NCI-H2196 treated with DMSO at 0.1 percent for 48 hours (cell line): ENCODE data around the gene DNAH7.
"Not testable (repeated sequence)": the region's sequence is repeated elsewhere in the genome, so short reads cannot be mapped to it uniquely, and the experiment has no call there.

ENCODE experiments used
- DNase-seq: peaks from one replicate; lab custom pipeline; 2025; ENCODE audit not compliant: unreplicated experiment; lab: John Stamatoyannopoulos, UW

The DNAH7 gene

DNA sequence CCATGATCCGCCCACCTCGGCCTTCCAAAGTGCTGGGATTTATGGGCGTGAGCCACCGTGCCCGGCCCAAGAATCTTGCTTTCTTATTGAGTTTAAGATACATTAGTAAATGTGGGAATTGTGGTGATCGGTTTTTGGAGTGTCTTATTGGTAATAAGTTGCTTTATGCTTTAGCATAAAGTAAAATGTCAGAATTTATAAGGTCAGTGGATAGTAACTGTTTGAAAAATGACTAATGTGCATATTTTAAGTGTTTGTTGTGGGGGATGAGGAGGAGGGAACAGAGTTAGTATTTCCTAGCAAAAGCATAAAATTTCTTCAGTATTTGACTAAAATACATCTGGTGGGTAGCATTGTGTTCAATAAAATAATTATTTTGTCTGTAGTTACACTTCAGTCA, 334.2 kb downstream of the DNAH7 start:
- no peak for DNase-seq

DNA sequence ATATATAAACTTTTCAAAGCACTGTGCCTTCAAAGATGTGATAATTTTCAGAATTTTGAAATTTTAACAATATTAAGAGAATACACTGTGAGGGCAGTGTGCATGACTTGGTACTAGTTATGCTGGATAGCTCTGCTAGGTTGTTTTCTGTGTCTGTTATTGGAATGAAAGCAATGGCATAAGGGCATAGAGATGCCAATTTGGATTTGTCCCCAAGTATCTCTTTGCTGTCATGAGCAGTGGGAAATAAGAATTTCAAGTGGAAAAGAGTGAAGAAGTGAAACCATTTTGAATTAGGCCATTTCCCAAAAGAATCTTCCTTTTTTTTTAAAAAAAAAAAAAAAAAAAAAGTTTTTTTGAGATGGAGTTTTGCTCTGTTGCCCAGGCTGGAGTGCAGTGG, 334.8 kb downstream of the DNAH7 start:
- no peak for DNase-seq

GRCh38 chr2:195732574-195732973, 336.1 kb downstream of the DNAH7 start:
- no peak for DNase-seq

GRCh38 chr2:195730912-195731311, 337.7 kb downstream of the DNAH7 start:
- no peak for DNase-seq

GRCh38 chr2:195727106-195727505, 341.5 kb downstream of the DNAH7 start:
- no peak for DNase-seq

DNA sequence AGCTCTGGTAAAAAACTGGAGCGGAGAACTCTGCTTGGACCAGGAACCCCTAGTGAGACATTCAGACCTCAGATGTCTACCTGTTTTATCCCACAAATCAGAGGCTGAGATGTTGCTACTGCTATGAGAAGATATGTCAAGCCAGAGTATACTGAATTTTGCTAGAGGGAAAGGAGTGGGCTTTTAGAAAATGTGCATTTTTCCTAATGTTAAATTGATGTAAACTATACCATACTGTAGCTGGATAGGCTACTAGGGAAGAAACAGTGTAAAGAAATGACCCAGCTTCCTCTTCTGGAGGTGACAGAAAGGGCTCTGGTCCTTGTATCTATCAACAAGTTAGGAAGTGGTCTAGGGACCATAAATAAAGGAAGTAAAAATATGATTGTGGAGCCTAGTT, 346.6 kb downstream of the DNAH7 start:
- DNase-seq = no peak

DNA sequence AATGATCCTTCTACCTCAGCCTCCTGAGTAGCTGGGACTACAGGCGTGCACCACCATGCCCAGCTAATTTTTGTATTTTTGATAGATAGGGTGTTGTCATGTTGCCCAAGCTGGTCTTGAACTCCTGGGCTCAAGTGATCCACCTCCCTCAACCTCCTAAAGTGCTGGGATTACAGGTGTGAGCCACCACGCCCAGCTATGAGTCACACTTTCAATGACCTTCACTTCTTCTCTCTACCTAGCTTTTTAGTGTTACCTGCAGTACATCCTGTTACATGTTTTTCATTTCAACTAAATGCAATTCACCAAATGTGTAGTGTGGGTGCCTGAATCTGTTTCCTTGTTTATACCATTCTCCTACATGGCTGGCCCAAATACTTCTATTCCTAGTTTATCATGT, 347.6 kb downstream of the DNAH7 start:
- DNase-seq = no peak

DNA sequence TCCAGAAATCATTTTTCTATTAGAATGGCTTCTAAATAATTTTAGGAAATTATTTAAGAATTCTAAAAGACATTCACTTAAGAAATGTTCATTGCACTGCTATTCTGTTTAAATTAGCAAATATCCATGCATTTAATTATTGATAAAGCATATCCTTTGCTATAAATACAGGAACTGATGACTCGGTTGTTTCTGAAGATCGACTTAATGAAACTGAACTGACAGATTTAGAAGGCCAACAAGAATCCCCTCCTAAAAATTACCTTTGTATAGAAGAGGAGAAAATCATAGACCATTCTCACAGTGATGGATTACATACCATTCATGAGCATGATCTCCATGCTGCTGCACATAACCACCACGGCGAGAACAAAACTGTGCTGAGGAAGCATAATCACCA, 352.2 kb downstream of the DNAH7 start:
- DNase-seq = no peak

DNA sequence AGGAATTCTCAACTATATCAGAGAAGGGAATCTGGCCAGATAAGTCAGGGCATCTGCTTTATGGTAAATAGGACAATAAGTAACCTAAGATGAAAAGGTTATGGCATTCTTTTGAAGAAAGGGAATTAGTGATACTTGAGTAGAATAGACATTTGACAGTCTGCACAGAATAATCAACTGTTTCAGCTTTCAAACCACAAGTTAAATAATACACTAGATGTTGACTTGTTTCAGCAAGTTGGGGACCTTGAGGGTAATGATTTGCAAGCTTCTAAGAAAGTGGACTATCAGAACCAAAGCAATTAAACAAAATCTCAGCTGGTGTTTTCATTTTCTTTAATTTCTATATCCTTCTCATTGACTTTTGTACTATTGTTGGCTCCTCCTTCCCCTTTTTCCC, 357.2 kb downstream of the DNAH7 start:
- no peak for DNase-seq

- no peak for DNase-seq
Measured at GRCh38 chr2:195709901-195710806, 358.5 kb downstream of the DNAH7 start.

GRCh38 chr2:195706161-195706900, 362.3 kb downstream of the DNAH7 start:
- DNase-seq = no peak

- DNase-seq = no peak
Measured at GRCh38 chr2:195700480-195700879, 368.2 kb downstream of the DNAH7 start.

DNA sequence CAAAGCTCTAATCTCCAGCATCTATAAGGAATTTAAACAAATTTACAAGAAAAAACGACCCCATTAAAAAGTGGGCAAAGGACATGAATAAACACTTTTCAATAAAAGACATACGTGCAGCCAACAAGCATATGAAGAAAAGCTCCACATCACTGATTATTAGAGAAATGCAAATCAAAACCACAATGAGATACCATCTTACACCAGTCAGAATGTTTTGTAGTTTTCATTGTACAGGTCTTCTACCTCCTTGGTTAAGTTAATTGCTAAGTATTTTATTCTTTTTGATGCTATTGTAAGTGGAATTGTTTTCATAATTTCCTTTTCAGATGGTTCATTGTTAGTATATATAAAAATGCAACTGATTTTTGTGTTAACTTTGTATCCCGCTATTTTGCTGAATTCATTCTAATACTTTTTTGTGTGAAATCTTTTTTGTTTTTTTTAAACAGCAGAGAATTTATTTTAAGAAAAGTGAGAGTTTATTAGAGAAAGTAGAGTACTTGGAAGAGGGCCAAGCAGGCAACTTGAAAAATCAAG, 370.9 kb downstream of the DNAH7 start:
- no peak for DNase-seq

DNA sequence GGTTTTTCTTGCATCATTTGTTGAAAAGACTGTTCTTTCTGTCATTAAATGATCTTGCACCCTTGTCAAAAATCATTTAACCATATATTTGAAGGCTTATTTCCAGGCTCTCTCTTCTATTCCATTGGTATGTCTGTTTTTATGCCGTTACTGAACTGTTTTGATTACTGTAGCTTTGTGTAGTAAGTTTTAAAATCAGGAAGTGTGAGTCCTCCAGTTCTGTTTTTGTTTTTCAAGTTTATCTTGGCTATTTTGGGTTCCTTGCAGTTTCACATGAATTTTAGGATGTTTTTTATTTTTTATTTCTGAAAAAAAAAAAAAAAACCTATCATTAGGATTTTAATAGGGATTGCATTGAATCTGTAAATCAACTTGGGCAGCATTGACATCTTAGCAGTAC, 372.6 kb downstream of the DNAH7 start:
- DNase-seq = no peak

GRCh38 chr2:195695002-195695631, 373.5 kb downstream of the DNAH7 start:
- no peak for DNase-seq

GRCh38 chr2:195694553-195694952, 374.1 kb downstream of the DNAH7 start:
- no peak for DNase-seq

DNA sequence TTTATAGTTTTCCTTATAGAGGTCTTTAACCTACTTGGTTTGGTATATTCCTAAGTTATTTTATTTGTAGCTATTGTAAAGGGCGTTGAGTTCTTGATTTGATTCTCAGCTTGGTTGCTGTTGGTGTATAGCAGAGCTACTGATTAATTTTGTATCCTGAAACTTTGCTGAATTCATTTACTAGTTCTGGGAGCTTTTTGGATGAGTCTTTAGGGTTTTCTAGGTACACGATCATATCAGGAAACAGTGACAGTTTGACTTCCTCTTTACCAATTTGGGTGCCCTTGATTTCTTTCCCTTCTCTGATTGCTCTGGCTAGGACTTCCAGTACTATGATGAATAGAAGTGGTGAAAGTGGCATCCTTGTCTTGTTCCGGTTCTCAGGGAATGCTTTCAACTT, 376.1 kb downstream of the DNAH7 start:
- DNase-seq = not testable (repeated sequence)
